ENCODE results near the gene MAGI3.

GRCh38 chr1:113660088-113660487 is 269.8 kb downstream of the MAGI3 start:
- no peak for TF ChIP-seq CTCF (conservative IDR thresholded peaks at IDR 0.05; ENCODE audit: low read length)
- TF ChIP-seq EZH2phosphoT487 (IDR thresholded peaks at IDR 0.05; ENCODE audit: borderline replicate concordance): no peak

Measured in Loucy (cell line).